Islet precursor cell (in vitro differentiated cells): ENCODE results near the gene ESD.
"Not testable (repeated sequence)": the region's sequence is repeated elsewhere in the genome, so short reads cannot be mapped to it uniquely, and the experiment has no call there.

Experiments
- DNase-seq: peaks from one replicate; pipeline ENCODE4 v3.0.0-alpha.2; 2018

The ESD gene

GRCh38 chr13:46782691-46783090 lies 14.3 kb downstream of the ESD start:
- DNase-seq, result no peak

DNA sequence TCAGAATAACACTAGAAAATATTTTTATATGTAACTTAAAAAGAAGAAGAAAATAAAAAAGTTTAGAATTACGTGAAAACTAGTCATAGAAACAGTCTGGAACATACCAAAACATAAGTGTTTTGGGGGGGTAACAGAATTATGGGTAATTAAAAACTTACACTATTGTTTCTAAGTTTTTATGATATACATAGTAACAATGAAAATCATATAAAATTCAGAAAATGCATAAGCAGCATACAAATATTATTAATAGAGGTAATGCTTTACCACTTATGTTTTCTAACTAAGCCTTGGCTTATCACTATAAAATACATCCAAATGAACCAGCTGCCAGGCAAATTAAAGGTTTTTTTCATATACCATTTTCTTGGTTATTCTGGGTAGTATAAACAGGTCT lies 14.9 kb downstream of the ESD start:
- no peak for DNase-seq

- DNase-seq, result no peak
Observed at GRCh38 chr13:46778890-46779289, 18.1 kb downstream of the ESD start.

GRCh38 chr13:46778095-46778494 lies 18.9 kb downstream of the ESD start:
- DNase-seq, result no peak

GRCh38 chr13:46775385-46776107 lies 21.4 kb downstream of the ESD start:
- DNase-seq, result no peak

- no peak for DNase-seq
Observed at GRCh38 chr13:46773541-46773940, 23.4 kb downstream of the ESD start.

DNA sequence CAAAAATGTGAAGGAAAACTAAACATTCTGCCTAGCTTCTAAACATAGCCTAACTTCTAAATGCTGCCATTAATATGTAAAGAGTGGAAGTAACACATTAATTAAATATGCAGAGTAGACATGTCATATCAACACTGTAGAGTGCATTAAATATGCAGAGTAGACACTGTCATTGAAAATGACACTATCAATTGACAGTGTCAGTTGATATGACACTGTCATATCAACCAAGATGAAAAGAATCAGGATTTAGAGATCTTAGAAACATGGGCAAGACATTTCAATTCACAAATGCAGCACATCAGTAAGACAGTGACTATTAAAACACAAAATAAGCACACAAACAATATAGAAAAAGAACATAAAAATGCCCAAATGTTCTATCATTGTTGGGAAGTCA lies 25.3 kb downstream of the ESD start:
- no peak for DNase-seq

DNA sequence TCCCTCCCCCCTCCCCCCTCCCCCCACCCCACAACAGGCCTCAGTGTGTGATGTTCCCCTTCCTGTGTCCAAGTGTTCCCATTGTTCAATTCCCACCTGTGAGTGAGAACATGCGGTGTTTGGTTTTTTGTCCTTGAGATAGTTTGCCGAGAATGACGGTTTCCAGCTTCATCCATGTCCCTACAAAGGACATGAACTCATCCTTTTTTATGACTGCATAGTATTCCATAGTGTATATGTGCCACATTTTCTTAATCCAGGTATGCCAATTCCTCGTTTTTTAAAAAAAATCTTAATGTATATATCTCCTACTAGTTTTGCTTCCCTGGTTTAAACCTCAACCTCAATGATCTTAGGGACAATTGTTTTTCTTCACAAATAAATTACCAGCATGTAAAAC lies 27.0 kb downstream of the ESD start:
- DNase-seq, result not testable (repeated sequence)

- DNase-seq, result no peak
Observed at GRCh38 chr13:46761866-46762265, 35.1 kb downstream of the ESD start.

DNA sequence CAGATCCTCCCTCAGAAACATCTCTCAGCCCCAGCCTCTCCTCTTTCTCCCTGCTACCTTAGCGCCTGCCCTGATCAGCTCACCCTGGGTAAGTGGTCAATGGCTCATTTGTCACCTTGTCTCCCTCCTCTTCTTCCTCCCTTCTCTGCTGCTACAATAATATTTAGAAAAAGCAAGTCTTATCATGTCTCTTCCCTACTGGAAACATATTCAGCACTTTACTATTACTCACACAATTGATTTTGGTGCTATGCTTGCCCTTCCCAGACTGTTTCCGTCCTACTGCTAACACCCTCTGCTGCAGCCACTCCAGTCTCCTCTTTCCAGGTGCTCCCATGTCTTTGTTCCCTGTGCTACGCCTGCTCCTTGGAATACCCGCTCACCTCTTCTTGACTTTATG lies 35.8 kb downstream of the ESD start:
- no peak for DNase-seq

- DNase-seq, result no peak
Observed at GRCh38 chr13:46759846-46760245, 37.1 kb downstream of the ESD start.

GRCh38 chr13:46757640-46758039 lies 39.3 kb downstream of the ESD start:
- no peak for DNase-seq

- DNase-seq, result no peak
Observed at GRCh38 chr13:46756977-46757376, 40.0 kb downstream of the ESD start.

DNA sequence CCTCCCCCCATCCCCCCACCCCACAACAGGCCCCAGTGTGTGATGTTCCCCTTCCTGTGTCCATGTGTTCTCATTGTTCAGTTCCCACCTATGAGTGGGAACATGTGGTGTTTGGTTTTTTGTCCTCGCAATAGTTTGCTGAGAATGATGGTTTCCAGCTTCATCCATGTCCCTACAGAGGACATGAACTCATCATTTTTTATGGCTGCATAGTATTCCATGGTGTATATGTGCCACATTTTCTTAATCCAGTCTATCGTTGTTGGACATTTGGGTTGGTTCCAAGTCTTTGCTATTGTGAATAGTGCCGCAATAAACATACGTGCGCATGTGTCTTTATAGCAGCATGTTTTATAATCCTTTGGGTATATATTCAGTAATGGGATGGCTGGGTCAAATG lies 41.5 kb downstream of the ESD start:
- DNase-seq, result not testable (repeated sequence)

DNA sequence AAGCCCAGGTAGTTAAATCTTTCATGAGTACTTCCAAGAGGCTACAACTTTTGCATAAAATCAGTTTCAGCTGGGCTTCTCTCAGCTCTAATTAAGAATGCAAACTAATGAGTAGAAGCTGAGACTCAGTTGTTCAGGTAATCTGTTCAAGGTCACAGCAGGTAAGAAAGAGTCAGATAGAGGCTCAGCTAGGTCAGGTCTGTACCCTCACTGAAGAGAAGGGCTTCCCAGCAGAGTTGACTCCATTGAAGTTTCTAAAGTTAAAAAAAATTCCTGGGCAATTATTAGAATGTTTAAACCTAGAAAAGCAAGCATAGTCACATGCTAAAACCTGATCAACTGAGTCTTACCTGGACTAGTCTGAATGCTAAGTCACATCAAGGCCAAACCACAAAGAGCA lies 42.1 kb downstream of the ESD start:
- no peak for DNase-seq

DNA sequence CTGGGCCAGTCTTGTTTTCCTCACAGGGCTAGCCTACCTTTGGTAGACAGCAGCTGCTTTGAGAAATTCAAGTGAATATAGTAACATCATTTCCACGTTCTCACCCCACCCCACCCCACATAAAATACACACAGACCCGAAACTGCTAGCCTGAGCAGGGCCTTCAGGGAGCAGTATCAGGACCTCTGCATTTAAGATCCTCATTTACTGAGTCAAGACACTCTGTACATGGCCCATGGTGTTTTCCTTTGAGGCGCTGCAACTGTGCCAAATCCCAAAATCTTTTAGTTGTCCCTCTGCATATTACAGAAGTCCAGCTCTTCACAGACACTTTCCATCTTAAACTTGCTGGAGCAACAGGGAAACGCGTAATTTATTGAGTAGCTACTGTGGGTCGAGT lies 43.0 kb downstream of the ESD start:
- DNase-seq, result no peak

- DNase-seq, result no peak
Observed at GRCh38 chr13:46753137-46753536, 43.8 kb downstream of the ESD start.

- no peak for DNase-seq
Observed at GRCh38 chr13:46751811-46752635, 44.9 kb downstream of the ESD start.

DNA sequence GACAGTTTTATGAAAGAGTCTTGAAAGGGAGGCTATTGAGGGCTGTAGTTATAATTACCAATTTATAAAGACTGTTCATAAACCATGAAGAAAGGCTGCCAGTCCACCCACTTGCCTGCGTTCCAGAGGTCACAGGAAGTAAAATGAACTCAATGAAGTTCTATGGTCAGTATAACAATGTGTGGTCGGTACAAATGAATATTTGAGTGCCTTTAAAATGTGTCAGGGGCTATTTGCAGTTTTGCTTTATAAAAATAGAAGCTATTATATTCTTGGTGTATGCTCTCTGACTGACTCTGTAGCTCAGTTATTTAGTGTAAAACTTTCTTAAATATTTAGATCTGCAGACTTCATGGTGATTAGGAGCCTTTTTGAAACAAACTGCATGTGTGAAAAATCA lies 47.0 kb downstream of the ESD start:
- DNase-seq, result no peak

- DNase-seq, result no peak
Observed at GRCh38 chr13:46748300-46748699, 48.7 kb downstream of the ESD start.

DNA sequence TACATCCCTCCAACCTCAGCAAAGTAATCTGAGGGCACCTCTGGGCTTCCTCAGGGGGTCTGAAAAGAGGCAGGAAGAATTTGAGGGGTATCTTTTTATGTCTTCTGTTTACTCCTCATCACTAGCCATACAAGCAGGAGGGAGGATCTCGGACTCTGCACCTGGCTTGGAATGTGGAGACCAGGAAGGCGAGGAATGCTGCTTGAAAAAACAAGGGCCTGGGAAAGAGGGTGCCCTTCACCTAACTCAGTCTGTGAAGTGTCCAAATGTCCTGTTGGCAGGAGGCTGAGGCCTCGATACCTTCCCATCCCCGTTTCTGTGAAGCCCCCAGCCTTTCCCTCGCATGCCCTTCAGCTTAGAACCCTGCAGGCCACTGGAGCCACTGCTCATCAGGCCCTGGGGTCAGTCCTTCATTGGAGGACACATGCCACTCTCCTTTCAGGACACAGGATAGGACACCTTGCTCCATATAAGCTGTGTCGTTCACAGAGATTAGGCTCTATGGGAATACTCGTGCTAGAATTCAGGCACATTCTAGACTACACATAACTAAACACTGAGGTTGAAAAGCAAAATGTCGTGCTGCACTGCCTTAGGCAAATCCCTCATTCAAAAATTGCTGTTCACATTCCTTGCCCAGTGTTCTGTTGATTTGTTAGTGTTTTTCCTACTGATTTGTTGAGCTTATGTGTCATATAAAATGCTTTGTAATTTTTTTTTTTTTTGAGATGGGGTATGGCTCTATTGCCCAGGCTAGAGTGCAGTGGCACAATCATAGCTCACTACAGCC lies 49.7 kb downstream of the ESD start:
- DNase-seq, result no peak

DNA sequence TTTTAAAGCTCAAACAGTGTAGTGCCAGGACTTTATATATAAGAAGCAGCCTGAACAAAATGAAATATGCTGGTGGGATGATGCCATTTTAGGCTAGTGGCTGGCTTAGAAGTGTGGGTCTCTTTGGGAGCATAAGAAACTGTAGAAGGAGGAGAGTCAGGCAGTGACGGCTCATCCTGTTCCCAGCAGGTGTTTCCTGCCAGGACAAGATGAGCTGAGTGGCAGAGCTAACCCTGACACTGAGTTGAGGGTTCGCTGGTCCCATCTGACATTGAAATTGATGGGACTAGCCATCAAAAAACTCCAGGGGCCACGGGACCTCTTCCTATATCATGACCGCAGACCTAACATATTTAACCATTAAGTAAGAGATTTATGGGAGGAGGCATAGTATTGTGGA lies 51.3 kb downstream of the ESD start:
- no peak for DNase-seq

DNA sequence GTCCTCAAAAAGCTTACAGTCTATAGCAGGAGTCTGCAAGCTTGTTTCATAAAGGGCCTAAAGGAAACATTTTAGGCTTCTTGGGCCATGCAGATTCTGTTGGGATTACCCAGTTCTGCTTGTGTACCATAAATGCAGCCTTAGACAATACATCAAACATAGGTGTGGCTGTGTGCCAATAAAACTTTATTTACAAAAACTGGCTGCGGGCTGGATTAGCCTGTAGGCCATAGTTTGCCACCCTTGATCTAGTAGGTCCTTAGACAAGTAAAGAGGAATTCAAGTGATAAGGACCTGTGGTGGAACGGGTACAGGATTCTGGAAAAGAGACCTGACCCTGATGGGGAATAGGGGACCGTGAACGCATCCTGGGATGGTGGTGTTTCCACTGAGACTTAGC lies 51.9 kb downstream of the ESD start:
- no peak for DNase-seq

GRCh38 chr13:46743191-46743590 lies 53.8 kb downstream of the ESD start:
- DNase-seq, result no peak
